Measurements from ENCODE around the gene JPH2.

Gene JPH2

DNA sequence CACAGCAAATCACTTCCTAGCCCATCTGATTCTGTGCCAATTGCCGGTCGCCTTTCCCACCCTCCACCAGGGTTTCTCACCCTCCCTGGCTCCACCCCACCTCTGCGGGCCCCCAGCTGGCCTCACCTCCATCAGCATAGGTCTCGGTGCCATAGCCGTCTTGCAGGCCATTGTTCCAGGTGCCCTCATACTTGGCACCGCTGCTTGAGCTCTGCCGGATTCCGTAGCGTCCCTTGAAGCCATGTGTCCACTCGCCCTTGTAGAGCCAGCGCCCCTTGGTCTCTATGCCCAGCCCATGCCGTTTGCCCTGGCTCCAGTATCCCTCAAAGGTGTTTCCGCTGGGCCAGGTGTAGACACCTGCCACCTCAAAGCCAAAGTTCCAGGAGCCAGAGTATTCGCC is 787 bp downstream of the JPH2 start:
- H3K36me3 Mint-ChIP-seq: peaks cover 4% of the 10 kb centered on the region
- no peaks in the 10 kb centered on the region for H3K9me3 Mint-ChIP-seq (ENCODE audit: low read depth)
- H3K27me3 Mint-ChIP-seq: peaks cover 32% of the 10 kb centered on the region
- H3K4me1 Mint-ChIP-seq (ENCODE audit: low read depth): peaks cover 15% of the 10 kb centered on the region
- H3K4me3 Mint-ChIP-seq: no peak overlapping the region
- H3K27ac Mint-ChIP-seq: no peak overlapping the region

DNA sequence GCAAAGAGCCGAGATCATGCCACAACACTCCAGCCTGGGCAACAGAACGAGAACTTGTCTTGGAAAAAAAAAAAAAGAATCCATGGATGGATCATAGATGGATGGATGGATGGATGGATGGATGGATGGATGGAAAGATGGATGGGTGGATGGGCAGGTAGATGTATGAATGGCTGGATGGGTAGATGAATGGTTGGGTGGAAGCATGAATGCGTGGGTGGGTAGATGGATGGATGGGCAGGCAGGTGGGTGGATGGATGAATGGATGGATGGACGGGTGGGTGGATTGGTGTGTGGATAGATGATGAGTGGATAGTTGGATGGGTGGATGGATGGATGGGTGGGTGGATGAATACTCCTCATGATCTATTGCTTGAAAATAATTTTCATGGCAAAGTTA is 1.4 kb downstream of the JPH2 start:
- H3K36me3 Mint-ChIP-seq: peaks cover 4% of the 10 kb centered on the region
- H3K27me3 Mint-ChIP-seq: peaks cover 33% of the 10 kb centered on the region
- H3K27ac Mint-ChIP-seq: no peak overlapping the region
- peaks cover 15% of the 10 kb centered on the region for H3K4me1 Mint-ChIP-seq (ENCODE audit: low read depth)
- no peaks in the 10 kb centered on the region for H3K9me3 Mint-ChIP-seq (ENCODE audit: low read depth)
- H3K4me3 Mint-ChIP-seq: no peak overlapping the region

DNA sequence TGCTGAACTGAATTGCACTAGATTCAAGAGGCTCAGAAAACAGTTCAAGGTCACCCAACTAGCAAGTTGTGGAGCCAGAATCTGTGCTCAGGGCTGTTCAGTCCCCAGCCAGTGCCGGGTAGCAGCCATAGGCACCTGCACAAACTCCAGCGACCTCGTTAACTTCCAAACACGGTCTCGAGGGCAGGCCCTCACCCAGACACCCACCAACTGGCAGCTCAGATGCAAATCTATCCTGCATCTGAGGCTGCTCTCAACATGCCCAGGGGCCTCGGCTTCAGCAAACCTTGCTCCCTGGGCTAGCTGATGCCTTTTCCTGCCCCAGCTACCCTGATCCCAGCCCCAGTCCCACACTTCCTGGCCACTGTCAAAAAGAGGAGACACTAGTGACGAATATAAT is 3.7 kb downstream of the JPH2 start:
- Mint-ChIP-seq H3K4me1 (ENCODE audit: low read depth) (peaks cover 15% of the 10 kb centered on the region), H3K4me3 (no peak overlapping the region), H3K27ac (no peak overlapping the region), H3K9me3 (ENCODE audit: low read depth) (no peaks in the 10 kb centered on the region), H3K36me3 (peaks cover 4% of the 10 kb centered on the region), H3K27me3 (peaks cover 28% of the 10 kb centered on the region)

DNA sequence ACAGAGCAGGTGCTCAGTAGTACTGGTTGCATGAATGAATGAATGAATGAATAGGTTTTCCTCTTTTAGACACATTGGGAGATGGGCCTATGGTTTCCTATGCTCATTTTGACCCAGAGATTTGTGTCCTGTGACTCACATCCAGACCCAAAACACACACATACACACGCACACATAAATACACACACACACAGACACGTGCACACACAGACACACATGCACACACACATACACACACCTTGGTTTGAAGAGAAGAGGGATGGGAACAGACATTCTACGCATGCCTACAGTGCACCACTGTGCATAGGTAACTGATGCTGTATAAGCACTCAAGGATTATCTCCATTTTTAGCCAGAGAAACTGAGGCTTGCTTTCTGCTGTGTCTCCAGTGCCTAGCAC is 4.1 kb downstream of the JPH2 start:
- Mint-ChIP-seq H3K4me3 (no peak overlapping the region), H3K9me3 (ENCODE audit: low read depth) (no peaks in the 10 kb centered on the region), H3K27ac (no peak overlapping the region), H3K36me3 (peaks cover 4% of the 10 kb centered on the region), H3K4me1 (ENCODE audit: low read depth) (peaks cover 12% of the 10 kb centered on the region), H3K27me3 (peaks cover 26% of the 10 kb centered on the region)

DNA sequence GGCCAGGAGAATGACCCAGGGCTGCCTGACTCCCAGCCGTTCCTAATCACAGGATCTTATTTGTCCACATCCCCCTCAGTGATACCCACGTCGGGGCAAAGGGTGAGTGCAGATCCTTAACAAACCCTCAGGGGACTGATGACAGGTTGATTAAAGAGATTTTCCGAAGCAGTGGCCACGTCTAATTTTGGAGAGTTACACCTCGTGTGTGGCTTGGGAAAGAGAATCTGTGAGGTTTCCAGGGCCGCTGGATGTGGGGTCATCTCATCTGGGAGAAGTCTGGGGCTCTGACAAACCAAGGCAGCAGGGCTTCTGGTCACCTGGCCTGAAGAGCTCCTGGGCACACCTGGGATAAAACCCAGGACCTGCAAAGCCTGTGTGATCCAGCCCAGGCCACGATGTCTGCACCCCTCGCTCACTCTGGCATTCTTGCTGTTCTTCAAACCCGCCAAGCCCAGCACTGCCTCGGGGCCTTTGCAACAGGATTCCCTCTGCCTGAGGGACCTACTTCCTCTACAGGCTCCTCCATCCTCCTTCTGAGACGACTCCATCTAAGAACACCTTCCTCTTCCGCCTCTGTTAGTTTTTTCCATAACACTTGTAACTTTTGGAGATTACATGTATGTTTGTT is 4.7 kb downstream of the JPH2 start:
- H3K27ac Mint-ChIP-seq: no peak overlapping the region
- H3K4me1 Mint-ChIP-seq (ENCODE audit: low read depth): peaks cover 5% of the 10 kb centered on the region
- H3K4me3 Mint-ChIP-seq: no peak overlapping the region
- no peaks in the 10 kb centered on the region for H3K9me3 Mint-ChIP-seq (ENCODE audit: low read depth)
- H3K36me3 Mint-ChIP-seq: peaks cover 4% of the 10 kb centered on the region
- peaks cover 23% of the 10 kb centered on the region for H3K27me3 Mint-ChIP-seq

DNA sequence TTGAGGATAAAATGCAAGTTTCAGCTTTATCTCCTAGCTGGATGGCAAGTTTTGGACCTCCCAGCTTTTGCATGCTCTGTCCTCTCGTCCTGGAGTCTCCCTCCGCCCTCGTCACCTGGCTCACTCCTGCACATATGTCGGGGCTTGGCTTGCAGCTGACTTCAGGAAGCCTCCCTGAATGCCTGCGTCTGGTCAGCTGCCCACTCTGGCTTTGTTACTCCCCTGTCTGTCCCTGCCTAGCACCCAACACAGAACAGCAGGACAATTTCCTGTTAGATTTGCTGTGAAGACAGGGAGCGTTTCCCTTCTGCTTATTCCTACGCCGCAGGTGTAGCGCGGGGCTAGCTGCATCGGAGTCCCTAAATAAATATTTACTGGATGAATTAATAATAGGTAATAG is 5.4 kb downstream of the JPH2 start:
- Mint-ChIP-seq H3K9me3 (ENCODE audit: low read depth) (no peaks in the 10 kb centered on the region), H3K27me3 (peaks cover 23% of the 10 kb centered on the region), H3K4me1 (ENCODE audit: low read depth) (peaks cover under 1% of the 10 kb centered on the region), H3K36me3 (peaks cover 4% of the 10 kb centered on the region), H3K4me3 (no peak overlapping the region), H3K27ac (no peak overlapping the region)

DNA sequence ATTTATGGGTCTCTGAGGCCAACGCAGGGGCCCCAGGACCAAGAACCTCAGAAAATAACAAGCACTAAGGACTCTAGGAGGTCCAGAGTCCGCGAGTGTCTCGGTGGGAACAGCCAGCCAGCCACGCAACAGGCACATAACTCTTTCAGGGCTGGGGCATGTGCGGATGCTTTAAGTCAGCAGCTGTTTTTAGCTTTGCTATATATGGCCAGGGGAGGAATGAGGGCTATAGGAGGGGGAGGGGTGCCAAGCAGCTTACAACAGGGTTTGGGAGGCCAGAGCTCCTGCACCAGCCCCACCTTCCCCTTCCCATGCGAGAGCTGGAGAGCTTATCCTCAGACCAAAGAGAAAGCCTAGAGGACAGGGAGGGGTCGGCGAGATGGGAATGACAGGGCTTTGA is 6.2 kb downstream of the JPH2 start:
- Mint-ChIP-seq H3K9me3 (ENCODE audit: low read depth) (no peaks in the 10 kb centered on the region), H3K36me3 (peaks cover 4% of the 10 kb centered on the region), H3K27ac (no peak overlapping the region), H3K4me3 (no peak overlapping the region), H3K4me1 (ENCODE audit: low read depth) (no peaks in the 10 kb centered on the region), H3K27me3 (peaks cover 20% of the 10 kb centered on the region)

DNA sequence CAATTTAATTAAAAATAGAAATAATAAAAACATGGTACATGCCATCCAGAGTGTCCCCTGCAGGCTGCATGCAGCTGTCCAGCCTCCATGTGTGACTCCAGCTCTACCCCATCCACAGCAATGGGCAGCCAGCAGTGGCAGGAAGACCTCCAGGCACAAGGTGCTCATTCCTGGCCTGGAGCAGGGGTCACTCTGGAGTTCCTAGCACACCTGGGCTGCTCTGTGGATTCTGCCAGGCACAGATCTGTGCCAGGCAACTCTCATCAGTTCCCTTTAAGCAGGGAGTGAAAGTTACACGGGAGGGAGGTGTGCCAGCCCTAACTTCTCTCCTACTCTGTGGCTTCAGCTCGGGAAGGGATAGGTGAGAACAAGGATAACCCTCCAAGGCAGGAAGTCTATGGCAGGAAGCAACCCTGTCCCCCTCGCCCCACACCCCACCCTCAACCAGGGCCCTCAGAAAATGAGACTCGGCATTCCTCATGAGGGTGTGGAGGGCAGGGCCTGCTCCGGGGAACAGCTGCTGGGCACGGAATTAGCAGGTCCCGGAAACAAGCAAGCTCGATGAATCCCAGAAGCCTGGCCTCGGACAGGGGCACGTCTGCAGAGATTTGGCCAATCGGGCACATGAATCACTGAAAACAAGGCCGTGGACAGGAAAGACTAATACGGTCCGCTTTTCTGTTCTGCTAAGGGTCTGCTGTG is 10.0 kb downstream of the JPH2 start:
- H3K36me3 Mint-ChIP-seq: peaks cover 3% of the 10 kb centered on the region
- H3K27ac Mint-ChIP-seq: no peak overlapping the region
- H3K4me3 Mint-ChIP-seq: no peak overlapping the region
- H3K4me1 Mint-ChIP-seq (ENCODE audit: low read depth): no peaks in the 10 kb centered on the region
- no peaks in the 10 kb centered on the region for H3K9me3 Mint-ChIP-seq (ENCODE audit: low read depth)
- H3K27me3 Mint-ChIP-seq: peaks cover 14% of the 10 kb centered on the region

DNA sequence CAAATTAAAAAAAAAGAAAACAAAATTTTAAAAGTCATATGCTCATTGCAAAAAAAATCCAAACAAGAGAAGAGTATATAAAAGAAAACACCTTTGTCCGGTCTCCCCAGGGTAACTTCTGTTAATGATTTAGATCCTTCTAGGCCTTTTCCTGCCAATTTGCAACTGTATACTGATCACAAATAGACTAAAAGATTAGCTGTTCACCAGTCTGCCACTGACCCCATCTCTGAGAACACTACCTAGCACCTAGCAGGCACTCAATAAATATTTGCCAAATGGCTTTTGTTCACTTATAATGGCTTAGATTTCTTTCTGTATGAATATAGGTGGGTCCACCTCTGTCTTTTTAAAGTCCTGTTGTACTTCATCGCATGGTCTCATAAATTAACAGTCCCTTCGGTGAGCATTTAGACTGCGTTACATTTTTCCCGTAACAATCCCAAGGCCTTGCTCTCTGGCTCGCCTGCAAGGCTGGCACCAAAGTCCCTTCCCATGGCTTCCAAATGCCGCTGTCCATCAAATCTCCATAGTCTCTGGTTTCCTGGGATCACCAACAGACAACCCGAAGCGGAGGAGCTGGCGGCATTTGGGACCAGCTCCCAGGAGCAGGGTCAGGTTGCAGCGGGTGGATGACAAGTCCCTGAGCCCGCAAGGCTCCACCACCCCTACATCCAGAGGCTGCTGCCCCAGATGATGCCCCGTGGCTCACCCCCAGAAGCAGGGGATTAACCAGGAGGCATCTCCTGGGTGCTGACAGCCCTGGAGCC is 11.8 kb downstream of the JPH2 start:
- Mint-ChIP-seq H3K4me1 (ENCODE audit: low read depth) (no peaks in the 10 kb centered on the region), H3K9me3 (ENCODE audit: low read depth) (no peaks in the 10 kb centered on the region), H3K36me3 (peaks cover 3% of the 10 kb centered on the region), H3K27ac (no peak overlapping the region), H3K4me3 (no peak overlapping the region), H3K27me3 (peaks cover 11% of the 10 kb centered on the region)

DNA sequence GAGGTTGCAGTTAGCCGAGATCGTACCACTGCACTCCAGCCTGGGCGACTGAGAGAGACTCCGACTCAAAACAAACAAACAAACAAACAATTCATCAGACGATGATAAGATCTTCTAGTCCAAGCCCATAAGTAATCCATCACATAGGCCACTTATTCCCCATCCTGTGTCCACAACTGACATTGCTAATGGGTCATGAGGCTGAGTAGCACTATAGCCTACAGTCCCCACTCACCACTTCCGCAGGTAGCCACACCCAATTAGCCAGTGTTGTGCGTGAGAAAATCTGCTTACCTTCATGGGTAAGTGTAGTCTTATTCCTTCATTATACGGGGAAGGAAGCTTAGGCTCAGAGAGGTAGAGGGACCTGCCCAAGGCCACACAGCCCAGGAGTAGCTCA is 13.1 kb downstream of the JPH2 start:
- no peak overlapping the region for H3K4me3 Mint-ChIP-seq
- peaks cover 13% of the 10 kb centered on the region for H3K27me3 Mint-ChIP-seq
- no peak overlapping the region for H3K27ac Mint-ChIP-seq
- no peaks in the 10 kb centered on the region for H3K4me1 Mint-ChIP-seq (ENCODE audit: low read depth)
- H3K9me3 Mint-ChIP-seq (ENCODE audit: low read depth): no peaks in the 10 kb centered on the region
- H3K36me3 Mint-ChIP-seq: peaks cover 3% of the 10 kb centered on the region

DNA sequence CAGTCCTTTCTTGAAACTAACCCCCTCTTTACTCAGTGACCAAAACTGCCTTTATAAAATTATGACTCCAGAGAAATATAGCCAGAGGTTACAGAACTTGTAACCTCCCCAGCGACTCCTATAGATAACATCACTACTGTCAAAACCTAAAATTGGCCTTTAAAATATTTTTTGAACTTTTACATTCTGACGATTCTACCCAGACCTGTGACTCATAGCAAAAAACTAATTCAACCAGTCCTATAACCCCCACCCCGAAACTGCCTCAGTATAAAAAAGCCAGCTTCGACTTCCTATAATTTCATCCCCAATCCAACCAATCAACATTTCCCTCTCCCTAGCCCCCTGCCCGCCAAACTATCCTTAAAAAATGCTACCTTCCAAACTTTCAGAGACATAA is 13.9 kb downstream of the JPH2 start:
- peaks cover 15% of the 10 kb centered on the region for H3K27me3 Mint-ChIP-seq
- no peaks in the 10 kb centered on the region for H3K4me1 Mint-ChIP-seq (ENCODE audit: low read depth)
- peaks cover 3% of the 10 kb centered on the region for H3K36me3 Mint-ChIP-seq
- H3K27ac Mint-ChIP-seq: no peak overlapping the region
- no peak overlapping the region for H3K4me3 Mint-ChIP-seq
- H3K9me3 Mint-ChIP-seq (ENCODE audit: low read depth): no peaks in the 10 kb centered on the region

DNA sequence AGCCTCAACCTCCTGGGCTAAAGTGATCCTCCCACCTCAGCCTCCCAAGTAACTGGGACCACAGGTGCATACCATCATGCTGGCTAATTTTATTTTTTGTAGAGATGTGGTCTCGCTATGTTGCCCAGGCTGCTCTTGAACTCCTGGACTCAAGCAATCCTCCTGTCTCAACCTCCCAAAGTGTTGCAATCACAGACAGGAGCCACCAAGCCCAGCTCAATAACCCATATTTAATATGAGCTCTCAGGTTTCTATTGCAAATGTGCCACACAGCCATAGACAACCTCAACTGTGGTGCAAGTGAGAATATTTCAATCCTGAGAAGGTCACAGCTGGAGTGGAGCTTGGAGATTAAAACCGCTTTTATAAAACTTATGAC is 14.4 kb downstream of the JPH2 start:
- Mint-ChIP-seq H3K4me3 (no peak overlapping the region), H3K27ac (no peak overlapping the region), H3K4me1 (ENCODE audit: low read depth) (no peaks in the 10 kb centered on the region), H3K36me3 (peaks cover 3% of the 10 kb centered on the region), H3K27me3 (peaks cover 15% of the 10 kb centered on the region), H3K9me3 (ENCODE audit: low read depth) (no peaks in the 10 kb centered on the region)

DNA sequence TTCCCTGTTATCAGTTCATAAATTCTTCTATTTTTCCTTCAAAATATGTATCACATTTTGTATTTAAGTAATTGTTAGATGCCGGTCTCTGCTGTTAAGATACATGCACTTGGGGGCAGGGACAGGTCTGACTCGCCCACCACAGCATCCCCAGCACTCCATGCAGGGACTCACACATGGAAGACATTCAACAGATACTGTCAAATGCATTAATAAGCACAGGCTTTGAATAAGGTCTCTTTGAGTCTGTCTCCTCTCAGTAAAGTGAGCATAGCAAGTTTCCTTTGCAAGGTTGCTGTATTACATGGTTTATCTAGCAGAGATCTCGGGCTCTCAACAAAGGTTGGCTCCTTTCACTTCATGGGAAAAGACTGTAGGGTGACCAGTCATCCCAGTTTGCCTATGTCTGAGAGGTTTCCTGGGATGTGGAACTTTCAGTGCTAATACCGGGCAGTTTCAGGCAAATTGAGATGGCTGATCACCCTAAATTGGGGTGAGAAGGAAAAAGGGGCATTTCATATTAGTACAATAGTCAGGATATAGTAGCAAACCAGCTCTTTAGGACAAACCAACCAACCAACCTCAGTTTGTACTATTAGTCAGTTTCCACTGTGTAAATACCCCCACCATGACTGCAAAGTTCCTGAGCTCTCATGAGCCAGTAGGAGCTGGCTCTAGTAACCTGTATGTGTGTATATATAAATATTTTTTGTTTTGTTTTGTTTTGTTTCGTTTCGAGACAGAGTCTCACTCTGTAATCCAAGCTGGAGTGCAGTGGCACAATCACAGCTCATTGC is 15.0 kb downstream of the JPH2 start:
- peaks cover 3% of the 10 kb centered on the region for H3K36me3 Mint-ChIP-seq
- peaks cover 16% of the 10 kb centered on the region for H3K27me3 Mint-ChIP-seq
- H3K27ac Mint-ChIP-seq: no peak overlapping the region
- no peak overlapping the region for H3K4me3 Mint-ChIP-seq
- H3K4me1 Mint-ChIP-seq (ENCODE audit: low read depth): no peaks in the 10 kb centered on the region
- no peaks in the 10 kb centered on the region for H3K9me3 Mint-ChIP-seq (ENCODE audit: low read depth)

DNA sequence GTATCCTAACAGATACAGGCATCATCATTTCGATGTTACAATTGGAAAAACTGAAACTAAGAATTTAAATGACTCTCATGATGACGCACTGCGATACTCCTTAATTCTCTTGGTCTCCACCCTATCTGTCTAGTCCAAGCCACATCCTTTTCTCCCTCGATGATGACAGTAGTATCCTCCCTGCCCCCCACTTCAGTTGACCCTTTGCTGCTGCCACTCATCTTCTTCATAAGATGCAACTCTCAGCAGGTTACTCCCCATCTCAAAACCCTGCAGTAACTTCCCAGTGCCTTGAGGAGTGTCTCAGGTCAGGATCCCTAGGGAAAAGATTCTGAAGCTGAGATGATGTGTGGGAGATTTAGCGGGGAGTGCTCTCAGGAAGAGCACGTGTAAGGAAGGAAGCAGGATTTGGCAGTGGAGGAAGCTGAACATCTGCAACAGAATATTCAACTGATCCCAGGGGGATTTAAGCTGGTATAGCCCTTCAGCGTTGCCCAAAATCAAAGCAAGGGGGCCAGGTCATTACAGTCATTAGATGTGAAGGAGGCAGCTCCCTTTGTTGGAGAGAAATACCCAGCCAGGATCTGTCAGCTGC is 16.1 kb downstream of the JPH2 start:
- H3K27me3 Mint-ChIP-seq: peaks cover 14% of the 10 kb centered on the region
- no peaks in the 10 kb centered on the region for H3K9me3 Mint-ChIP-seq (ENCODE audit: low read depth)
- H3K4me1 Mint-ChIP-seq (ENCODE audit: low read depth): no peaks in the 10 kb centered on the region
- no peak overlapping the region for H3K4me3 Mint-ChIP-seq
- H3K36me3 Mint-ChIP-seq: peaks cover 3% of the 10 kb centered on the region
- no peak overlapping the region for H3K27ac Mint-ChIP-seq

Measured in activated naive CD8-positive, alpha-beta T cell (primary cell).